LNCaP clone FGC (cell line): ENCODE data around the gene MAP1LC3A.
A peak's percentile ranks its signal among the peaks of the same experiment; 100 is the strongest.

Source experiments
- DNase-seq: peaks from one replicate; pipeline ENCODE4 v3.0.0-alpha.2; 2011; ENCODE audit warnings: low read depth
- H3K4me3 ChIP-seq: 2 replicates; pipeline ENCODE4 v1.5.1; 2011; ENCODE audit warnings: mild to moderate bottlenecking, low read depth, low read length, control low read depth
- TF ChIP-seq, protein P1 (sequence below): IDR thresholded peaks from 2 replicates; pipeline ENCODE4 v1.5.1; 2012; ENCODE audit warnings: mild to moderate bottlenecking; ENCODE audit not compliant: control insufficient read depth, insufficient read depth; ENCODE audit errors: extremely low read depth

The MAP1LC3A gene

DNA sequence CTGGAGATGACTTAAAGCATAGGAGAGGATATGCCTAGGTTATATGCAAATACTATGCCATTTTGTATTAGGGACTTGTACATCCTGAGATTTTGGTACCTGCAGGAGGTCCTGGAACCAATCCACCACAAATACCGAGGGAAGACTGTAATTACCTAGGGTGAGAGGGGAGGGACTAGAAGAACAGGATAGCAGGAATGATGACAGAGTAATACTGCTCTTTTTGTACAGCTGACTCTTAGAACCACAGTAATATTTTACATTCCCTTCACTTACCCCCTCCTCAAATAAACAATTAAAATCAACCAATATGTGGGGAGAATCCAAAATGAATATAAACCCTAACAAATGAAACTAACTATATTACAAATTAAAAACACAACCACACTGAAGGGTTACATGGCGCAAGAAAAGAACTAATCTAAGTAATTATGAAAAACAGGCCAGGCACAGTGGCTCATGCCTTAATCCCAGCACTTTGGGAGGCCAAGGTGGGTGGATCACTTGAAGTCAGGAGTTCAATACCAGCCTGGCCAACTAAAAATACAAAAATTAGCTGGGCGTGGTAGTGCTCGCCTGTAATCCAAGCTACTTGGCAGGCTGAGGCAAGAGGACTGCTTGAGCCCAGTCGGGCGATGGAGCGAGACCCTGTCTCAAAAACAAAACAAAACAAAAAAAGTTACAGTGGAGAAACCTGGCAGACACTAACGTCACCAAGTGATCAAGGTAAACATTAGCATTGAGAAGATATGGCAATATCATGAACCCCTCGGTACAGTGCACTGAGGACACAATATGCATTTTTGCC, 37.1 kb downstream of the MAP1LC3A start:
- H3K4me3 ChIP-seq: no peak overlapping the region
- peak; percentile 45 for DNase-seq
- TF ChIP-seq, protein P1, sequence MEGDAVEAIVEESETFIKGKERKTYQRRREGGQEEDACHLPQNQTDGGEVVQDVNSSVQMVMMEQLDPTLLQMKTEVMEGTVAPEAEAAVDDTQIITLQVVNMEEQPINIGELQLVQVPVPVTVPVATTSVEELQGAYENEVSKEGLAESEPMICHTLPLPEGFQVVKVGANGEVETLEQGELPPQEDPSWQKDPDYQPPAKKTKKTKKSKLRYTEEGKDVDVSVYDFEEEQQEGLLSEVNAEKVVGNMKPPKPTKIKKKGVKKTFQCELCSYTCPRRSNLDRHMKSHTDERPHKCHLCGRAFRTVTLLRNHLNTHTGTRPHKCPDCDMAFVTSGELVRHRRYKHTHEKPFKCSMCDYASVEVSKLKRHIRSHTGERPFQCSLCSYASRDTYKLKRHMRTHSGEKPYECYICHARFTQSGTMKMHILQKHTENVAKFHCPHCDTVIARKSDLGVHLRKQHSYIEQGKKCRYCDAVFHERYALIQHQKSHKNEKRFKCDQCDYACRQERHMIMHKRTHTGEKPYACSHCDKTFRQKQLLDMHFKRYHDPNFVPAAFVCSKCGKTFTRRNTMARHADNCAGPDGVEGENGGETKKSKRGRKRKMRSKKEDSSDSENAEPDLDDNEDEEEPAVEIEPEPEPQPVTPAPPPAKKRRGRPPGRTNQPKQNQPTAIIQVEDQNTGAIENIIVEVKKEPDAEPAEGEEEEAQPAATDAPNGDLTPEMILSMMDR: no peak

DNA sequence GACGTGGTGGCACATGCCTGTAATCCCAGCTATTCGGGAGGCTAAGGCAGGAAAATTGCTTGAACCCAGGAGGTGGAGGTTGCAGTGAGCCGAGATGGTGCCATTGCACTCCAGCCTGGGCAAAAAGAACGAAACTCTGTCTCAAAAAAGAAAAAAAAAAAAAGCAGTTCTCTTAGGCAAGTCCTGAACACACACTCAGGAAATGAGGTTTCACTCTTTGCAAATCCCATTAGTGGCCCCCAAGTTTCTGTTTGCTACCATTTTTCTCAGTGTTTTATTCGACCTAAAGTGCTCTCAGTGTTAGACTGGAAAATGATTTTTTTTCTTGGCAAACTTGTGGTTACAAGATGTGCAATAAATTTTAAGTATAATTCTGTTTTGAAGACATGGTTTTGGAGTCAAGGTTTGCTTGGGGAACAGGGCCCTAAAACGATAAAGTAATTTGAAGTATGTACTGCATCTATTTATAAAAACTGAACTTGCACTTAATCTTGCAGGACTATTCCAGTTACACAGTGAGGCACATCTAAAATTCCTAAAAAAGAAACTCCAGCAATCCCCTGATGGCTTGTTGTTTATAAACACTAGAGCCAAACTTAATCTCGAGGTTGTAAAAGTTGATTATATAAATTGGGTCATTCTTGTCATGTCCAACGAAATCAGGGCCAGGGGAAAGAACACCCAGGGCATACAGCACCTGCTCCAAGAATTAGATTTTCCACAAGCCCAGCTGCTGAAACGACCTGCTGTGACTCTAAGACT, 42.6 kb downstream of the MAP1LC3A start:
- DNase-seq: no peak
- no peak overlapping the region for H3K4me3 ChIP-seq
- TF ChIP-seq, protein P1: no peak

DNA sequence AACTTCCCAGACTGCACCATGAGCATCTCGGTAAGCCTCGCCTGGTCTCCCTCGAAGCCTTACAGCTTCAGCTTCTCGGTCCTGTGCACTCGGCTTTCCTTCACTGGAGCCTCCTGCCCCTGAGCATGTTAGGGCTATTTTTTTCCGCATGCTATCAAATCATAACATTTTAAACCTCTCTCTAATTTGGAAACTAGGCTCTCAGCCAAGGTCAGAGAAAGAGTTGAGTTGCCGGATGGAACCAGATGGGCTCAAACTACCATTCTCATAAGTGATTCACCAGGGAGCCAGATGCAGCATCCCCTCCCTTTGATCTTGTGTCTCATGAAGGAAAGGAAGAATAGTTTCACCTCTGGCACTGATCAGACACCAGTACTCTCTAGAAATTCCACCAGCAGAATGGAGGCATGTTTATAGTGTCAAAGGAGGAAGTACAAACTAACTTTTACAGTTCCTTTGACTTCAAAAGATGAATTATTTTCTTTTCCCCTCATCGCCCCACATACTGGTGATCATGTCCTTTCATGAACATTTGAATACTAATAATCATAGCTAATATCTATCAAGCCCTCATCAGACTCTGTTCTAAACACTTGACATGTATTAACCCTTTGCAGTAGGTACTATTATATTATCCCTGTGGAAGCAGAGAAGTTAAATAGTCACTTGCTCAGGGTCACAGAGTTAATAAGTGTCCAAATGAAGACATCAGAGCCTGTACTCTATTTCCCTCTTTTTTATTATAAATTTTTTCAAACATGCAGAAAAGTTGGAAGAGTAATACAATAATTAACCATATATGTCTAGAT, 46.7 kb downstream of the MAP1LC3A start:
- H3K4me3 ChIP-seq: no peak overlapping the region
- no peak for DNase-seq
- TF ChIP-seq, protein P1: no peak

DNA sequence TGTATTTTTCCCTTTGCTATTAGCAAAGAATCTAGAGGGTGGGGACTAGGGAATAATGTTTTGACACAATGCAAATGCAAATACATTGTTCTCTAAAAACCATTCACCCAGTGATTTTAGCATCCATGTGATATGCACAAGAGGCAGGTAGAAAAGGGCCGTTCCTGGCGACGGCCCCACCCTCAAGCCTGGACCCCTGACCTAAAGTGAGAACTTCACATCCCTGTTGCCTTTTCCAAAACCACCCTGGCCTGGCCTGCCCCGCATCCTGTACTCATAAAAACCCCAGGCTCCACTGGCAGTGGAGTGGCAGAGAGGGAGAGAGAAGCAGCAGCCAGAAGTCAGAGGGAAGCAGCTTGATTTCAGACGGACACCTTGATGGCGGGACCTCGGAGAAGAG, 48.5 kb downstream of the MAP1LC3A start:
- TF ChIP-seq, protein P1: no peak
- no peak overlapping the region for H3K4me3 ChIP-seq

More for the DNA sequence above, 48.5 kb downstream of the MAP1LC3A start:
- DNase-seq: no peak
